COLO829 (cell line): ENCODE measurements around the gene MMP14.
A peak's percentile ranks its signal among the peaks of the same experiment; 100 is the strongest.
"Not testable (repeated sequence)": the region's sequence is repeated elsewhere in the genome, so short reads cannot be mapped to it uniquely, and the experiment has no call there.

Source experiments
- DNase-seq: peaks from one replicate; pipeline ENCODE4 v3.0.0; 2012; ENCODE audit warnings: low spot score

MMP14 gene

DNA sequence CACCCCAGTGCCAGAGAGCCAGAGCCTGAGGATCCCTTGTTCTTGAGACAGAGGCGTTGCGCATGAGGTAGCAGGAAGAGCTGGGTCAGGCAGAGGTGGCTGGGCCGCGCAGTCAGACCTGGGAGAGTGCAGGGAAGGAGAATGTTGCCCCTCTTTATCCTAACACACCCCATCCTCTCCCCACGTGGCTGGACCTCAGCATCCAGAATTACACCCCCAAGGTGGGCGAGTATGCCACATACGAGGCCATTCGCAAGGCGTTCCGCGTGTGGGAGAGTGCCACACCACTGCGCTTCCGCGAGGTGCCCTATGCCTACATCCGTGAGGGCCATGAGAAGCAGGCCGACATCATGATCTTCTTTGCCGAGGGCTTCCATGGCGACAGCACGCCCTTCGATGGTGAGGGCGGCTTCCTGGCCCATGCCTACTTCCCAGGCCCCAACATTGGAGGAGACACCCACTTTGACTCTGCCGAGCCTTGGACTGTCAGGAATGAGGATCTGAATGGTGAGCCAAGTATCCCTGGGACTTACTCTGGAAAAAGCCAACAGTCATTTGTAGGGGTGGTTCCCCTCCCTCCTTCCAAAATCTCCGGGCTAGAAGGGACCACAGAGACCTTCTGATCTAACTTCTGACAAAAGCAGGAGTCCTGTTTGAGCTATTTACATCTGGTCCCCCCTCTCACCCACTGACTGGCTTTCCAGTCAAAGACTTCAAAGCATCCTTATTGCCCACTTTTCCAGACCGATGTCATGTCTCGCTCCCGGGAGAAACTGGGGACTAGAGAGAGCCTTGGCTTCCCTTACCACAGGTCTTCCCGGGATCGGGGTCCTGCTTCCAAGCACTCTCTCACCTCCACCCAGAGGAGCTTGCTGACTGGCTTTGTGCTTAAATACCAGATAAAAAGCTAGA lies 6.1 kb downstream of the MMP14 start:
- no peak for DNase-seq

DNA sequence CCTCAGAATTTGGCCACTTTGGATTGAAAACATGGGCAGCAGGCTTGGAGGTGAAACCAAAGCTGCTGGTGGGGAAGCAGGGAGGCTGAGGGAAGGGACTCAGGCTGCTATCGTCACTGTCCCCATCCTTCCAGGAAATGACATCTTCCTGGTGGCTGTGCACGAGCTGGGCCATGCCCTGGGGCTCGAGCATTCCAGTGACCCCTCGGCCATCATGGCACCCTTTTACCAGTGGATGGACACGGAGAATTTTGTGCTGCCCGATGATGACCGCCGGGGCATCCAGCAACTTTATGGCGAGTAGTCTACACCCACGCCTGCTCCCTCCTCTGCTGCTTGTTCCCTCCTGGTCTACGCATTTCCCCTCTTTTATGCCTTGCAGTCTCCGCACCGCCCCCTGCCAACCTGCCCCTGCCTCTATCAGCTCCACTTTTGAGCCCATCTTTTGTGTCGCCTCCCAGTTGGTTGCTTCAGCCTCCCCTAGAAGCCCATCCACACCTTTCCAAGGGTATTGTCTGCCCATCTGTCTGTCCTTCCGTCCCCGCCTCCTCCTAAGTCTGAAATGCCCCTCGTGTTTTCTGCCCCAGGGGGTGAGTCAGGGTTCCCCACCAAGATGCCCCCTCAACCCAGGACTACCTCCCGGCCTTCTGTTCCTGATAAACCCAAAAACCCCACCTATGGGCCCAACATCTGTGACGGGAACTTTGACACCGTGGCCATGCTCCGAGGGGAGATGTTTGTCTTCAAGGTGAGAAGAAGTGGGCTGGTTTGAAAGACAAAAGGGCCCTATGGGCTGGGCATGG lies 6.9 kb downstream of the MMP14 start:
- no peak for DNase-seq

DNA sequence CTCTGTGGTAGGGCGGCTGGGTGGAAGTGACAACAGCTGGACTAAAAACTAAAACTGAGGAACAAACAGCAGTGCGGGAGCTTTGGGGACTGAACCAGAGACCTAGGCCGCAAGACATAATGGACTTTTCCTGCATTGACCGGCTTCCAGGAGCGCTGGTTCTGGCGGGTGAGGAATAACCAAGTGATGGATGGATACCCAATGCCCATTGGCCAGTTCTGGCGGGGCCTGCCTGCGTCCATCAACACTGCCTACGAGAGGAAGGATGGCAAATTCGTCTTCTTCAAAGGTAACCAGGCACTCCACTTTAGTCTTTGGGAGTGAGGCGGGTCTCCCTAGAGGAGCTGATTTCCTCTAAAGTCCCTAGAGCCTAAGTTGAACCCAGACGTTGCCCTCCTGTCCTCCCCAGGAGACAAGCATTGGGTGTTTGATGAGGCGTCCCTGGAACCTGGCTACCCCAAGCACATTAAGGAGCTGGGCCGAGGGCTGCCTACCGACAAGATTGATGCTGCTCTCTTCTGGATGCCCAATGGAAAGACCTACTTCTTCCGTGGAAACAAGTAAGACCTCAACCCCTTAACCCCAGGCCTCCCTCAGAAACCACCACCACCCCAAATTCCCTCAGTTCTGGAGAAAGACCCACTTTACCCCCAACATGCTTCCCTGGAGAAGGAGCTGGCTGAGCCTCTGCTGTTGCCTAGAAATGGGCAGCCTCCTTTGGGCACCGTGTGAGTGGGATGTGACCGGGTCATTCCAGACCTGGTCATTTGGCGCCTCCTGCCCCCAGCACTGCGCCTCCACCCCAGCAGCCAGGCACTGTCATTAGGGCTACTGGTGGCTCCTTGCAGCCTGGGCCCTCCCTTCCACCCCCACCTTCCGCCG lies 8.1 kb downstream of the MMP14 start:
- no peak for DNase-seq

DNA sequence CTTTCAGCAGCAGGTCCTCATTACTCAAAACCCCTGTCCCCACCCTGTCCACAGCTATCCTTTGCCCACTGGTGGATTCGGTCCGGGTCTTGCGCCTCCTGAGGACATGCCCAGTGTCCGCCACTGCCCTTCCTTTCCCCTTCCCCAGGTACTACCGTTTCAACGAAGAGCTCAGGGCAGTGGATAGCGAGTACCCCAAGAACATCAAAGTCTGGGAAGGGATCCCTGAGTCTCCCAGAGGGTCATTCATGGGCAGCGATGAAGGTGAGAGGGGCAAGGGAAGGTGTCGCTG lies 8.7 kb downstream of the MMP14 start:
- DNase-seq: no peak

DNA sequence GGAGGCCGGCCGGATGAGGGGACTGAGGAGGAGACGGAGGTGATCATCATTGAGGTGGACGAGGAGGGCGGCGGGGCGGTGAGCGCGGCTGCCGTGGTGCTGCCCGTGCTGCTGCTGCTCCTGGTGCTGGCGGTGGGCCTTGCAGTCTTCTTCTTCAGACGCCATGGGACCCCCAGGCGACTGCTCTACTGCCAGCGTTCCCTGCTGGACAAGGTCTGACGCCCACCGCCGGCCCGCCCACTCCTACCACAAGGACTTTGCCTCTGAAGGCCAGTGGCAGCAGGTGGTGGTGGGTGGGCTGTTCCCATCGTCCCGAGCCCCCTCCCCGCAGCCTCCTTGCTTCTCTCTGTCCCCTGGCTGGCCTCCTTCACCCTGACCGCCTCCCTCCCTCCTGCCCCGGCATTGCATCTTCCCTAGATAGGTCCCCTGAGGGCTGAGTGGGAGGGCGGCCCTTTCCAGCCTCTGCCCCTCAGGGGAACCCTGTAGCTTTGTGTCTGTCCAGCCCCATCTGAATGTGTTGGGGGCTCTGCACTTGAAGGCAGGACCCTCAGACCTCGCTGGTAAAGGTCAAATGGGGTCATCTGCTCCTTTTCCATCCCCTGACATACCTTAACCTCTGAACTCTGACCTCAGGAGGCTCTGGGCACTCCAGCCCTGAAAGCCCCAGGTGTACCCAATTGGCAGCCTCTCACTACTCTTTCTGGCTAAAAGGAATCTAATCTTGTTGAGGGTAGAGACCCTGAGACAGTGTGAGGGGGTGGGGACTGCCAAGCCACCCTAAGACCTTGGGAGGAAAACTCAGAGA lies 9.6 kb downstream of the MMP14 start:
- DNase-seq: no peak

DNA sequence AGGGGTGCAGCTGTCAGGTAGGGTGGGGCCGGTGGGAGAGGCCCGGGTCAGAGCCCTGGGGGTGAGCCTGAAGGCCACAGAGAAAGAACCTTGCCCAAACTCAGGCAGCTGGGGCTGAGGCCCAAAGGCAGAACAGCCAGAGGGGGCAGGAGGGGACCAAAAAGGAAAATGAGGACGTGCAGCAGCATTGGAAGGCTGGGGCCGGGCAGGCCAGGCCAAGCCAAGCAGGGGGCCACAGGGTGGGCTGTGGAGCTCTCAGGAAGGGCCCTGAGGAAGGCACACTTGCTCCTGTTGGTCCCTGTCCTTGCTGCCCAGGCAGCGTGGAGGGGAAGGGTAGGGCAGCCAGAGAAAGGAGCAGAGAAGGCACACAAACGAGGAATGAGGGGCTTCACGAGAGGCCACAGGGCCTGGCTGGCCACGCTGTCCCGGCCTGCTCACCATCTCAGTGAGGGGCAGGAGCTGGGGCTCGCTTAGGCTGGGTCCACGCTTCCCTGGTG lies 10.5 kb downstream of the MMP14 start:
- DNase-seq: no peak

DNA sequence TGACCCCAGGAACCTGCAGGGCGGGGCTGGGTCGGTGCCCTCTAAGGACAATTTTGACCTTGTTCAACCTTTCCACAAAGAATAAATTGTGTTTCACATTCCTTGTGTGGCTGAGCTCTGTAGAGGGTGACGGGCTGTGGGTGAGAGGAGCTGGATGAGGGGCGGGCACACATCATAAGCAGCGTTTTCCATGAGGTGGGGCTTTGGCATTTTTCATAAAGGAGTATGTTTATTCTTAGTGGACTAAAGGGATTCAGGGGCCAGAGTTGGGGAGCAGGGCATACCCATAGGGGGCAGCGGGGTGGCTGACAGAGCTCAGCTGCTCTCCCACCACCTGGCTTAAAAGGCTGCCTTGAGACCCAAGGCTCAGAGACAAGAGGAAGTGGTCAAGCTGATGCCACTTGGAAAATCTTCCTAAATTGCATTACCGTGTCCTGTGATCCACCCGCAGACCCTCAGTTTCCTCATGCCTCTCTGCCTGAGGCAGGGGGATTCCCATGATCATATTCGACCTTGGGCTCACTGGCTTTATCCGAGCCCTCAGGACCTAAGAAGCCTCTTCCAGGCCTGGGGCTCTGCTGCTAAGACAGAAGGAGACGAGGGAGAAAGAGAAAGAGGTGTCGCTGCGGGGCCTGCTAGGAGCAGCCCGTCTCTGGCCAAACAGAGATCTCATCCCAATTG lies 11.4 kb downstream of the MMP14 start:
- DNase-seq: no peak

DNA sequence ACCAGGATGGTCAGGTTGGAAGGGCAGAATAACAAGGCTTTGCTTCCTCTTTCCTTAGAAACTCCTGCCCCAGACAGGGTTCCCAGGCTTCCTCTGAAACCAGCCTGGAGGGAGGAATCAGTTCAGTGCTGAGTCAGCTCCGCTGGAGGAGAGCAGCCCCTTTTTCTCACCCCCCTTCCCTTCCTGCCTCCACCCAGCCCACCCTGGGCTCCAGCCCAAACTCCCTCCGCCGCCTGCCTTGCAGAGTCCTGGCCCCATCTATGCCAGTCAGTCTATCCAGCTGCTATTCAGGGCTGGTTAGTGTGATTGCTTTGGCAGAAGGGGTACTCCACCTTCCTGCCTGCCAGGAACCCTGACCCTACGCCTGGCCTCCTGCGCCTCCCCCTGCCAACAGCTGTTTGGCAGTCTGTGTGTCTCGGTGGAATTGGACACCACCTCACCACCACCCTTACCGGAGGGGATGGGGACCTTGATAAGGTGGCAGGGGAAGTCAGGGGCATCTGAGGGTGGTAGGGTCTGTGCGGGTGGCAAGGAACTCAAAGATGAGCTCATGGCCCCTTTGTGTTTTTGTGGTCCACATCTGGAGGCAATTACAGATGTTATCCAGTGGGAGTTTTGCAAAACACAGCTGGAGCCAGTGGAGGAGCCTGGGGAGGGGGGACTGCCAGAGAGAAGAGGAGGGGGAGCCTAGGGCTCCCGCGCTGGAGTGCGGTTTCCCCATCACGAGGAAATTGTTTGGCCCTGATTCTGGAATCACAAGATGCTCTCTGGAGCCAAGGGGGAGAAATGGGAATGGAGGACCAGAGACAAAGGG lies 12.2 kb downstream of the MMP14 start:
- DNase-seq: peak; percentile 62

DNA sequence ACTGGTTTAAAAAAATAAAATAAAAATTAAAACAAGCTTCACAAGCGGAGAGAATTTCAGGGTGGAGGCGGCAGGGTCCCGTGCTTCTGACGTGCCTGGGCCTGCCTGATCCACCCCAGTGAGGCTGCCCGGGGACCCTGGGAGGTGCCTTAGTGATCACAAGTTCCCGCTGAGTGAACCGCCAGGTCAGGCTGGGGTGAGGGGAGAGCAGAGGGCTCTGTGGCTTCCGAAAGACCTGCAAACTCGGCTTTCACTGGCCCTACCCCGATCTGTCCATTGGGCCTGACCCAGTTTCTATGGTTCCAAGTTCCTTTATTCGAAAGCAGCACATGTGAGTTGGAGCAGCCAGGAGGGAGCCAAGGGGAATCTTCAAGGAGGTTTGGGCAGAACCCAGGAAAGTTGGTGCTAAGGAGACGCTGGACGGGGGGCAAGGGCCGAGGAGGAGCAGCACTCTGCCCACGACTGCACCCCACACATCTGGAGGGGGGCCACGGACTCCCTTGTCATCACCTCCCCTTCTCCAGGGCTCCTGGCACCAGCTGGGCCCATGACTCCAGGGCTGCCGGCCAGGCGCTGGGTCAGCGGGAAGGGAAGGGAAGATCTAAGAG lies 12.9 kb downstream of the MMP14 start:
- no peak for DNase-seq

DNA sequence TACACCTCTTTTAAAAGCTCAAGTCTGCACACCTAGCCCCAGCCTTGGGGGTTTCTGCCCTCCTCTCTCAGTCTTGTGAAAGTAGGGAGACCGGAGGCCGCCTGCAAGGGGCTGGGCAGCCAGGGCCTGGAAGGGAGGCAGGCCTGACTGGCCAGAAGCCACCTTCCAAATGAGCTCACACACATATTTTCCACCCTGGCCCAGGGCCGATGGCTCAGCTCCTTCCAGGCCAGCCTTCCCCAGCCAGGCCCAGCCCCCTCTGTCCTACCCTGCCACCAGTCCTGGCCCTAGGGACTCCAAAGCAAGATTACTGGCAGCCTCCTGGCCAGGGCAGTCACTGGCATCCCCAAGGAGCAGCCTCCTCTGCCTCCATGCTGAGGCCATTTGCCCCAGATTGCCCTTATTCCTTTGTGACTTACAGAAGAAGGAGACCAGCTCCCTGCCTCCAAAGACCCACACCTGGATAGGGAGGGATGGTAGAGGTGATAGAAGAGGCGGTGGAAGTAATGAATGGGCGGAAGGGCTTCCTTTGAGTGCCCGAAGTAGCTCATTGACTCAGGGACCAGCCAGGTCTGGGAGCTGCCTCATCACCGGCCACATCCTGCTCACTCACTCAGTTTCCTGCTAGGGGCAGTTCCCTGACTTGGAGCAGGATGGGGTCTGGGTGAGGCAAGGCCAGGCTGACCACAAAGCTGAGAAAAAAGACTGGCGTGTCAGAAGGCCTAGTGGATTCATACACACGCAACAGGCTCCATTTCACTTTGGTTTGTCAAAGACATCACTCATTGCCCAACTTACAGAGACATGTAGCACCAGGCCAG lies 14.8 kb downstream of the MMP14 start:
- DNase-seq: no peak

DNA sequence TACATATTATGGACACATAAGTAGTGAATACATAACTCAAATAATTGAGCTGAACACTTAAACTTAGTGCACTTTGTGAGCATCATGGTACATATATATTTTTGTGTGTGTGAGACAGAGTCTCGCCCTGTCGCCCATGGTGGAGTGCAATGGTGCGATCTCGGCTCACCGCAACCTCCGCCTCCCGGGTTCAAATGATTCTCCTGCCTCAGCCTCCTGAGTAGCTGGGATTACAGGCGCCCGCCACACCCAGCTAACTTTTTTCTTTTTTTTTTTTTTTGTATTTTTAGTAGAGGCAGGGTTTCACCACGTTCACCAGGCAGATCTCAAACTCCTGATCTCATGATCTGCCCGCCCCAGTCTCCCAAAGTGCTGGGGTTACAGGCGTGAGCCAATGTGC lies 15.8 kb downstream of the MMP14 start:
- not testable (repeated sequence) for DNase-seq

DNA sequence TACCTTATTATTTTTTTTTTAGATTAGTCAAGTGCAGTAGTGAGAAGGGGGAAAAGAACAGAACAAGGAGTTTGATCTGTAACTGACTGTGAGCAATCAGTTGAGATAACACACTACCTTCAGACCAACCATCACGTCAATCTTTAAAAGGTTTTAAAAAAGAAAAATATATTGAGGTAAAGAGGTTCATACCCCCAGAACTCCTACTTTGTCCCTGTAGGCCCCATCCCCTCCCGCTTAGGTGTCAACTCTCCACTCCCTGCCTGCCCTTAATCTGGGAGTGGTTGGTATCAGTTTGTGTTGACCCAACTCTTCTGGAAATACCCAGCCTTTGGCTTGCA lies 16.2 kb downstream of the MMP14 start:
- DNase-seq: no peak

DNA sequence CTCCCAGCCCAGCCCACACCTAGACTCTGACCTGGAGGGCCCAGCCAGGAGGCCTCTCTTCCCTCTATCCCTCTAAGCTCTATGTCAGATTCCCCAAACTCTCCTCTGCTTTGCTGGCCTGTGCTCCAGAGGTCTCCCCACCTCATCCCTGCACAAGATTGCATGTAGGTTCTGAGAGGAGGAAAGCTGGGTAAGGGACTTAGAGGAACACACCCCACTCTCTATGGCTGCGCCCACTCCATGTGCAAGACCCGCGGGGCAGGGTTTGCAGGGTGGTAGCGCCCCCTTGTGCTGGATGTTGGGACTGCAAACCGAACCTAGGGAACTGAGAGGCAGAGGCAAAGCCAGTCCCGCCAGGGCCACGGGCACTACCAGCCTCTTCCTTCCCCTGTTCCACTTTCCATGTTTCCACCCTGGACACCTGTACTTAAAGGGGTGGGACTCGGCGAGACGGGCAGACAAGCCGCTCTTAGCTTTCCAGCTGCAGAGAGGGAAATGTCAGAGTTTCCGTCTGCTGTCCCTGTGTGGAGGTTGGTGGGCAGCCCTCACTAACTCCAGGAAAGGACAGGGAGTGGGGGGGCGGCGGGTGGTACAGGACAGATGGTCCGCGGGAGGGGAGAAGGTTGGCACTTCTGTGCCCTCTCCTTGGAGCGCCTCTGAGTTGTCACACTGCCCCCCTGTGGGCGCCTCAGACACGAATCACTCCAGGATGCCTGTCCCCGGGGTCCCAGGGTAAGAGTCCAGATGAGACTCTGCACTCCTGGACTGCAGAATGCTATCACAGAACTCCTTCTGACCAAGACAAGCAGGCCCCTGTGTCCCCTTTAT lies 16.8 kb downstream of the MMP14 start:
- peak; percentile 56 for DNase-seq

DNA sequence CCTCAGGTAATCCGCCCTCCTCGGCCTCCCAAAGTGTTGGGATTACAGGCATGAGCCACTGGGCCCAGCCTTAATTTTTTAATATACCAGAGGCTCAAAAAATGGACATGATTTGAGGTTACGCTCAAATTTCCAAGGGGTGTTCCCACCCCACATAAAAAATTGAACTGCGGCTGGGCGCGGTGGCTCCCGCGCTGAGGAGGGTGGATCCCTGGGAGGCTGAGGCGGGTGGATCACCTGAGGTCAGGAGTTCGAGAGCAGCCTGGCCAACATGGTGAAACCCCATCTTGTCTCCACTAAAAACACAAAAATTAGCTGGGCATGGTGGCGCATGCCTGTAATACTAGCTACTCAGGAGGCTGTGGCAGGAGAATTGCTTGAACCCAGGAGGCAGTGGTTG lies 17.9 kb downstream of the MMP14 start:
- not testable (repeated sequence) for DNase-seq

DNA sequence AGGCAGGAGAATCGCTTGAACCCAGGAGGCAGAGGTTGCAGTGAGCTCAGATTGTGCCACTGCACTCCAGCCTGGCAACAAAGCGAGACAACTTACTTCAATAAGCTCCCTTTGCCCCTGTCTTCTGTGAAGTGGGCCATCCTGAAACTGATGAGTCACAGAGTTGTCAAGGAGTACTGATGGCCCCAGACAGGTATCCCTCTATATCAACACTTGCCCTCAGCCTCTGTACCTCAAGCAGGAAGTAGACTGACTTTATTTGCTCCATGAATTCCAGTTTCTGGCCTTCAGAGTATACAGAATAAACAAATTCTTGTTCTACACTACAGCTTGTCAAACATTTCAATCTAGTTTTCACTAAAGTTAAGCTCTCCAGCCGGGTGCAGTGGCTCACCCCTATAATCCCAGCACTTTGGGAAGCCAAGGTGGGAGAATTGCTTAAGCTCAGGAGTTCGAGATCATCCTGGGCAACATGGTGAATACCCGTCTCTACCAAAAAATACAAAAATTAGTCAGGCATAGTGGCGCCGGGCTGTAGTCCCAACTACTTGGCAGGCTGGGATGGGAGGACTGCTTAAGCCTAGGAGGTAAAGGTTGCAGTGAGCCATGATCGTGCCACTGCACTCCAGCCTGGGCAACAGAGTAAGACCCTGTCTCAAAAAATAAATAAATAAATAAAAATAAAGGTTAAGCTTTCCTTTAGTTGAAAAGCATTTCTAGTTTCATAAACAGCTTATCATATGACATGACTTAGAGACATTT lies 18.8 kb downstream of the MMP14 start:
- no peak for DNase-seq

DNA sequence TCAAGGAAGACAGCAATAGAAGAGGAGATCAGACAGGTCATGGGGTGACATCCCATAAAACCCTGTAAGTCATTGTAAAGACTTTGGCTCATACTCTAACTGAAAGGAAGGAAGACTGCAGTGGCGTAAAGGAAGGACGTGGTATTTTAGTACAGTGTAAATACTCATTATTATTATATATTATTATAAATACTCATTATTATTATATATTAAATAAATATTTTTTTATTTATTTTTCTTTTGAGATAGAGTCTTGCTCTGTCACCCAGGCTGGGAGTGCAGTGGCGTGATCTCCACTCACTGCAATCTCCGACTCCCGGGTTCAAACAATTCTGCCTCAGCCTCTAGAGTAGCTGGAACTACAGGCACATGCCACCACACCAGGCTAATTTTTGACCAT lies 20.0 kb downstream of the MMP14 start:
- DNase-seq: no peak

DNA sequence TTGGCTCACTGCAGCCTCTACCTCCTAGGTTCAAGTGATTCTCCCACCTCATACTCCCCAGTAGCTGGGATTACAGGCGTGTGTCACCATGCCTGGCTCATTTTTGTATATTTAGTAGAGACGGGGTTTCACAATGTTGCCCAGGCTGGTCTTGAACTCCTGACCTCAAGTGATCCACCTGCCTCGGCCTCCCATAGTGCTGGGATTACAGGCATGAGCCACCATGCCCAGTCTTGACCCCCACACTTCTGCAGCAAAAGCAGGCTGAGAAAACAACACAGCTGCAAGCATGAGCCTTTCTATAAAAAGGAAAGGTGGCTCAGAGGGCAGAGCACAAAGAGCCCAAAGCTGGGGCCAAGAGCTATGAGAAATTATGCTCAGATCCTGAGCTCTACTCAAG lies 24.0 kb downstream of the MMP14 start:
- not testable (repeated sequence) for DNase-seq
